Stimulated activated CD8-positive, alpha-beta memory T cell treated with anti-CD3 and anti-CD28 coated beads, Interleukin-15, amount 100 ng/mL, for 1 hour (primary cell): ENCODE results near the gene RBM48.
"Not testable (repeated sequence)": the region's sequence is repeated elsewhere in the genome, so short reads cannot be mapped to it uniquely, and the experiment has no call there.

ENCODE experiments used
- DNase-seq: peaks from one replicate; pipeline ENCODE4 v3.0.0-alpha.2; 2020; ENCODE audit warnings: low read depth

Gene RBM48

GRCh38 chr7:92528188-92528957 is at the start of gene RBM48, which contains the start of gene PEX1:
TSS of gene RBM48 (plus strand) at chr7:92528795. CDS start at chr7:92528814, 19 bp downstream.
TSS of gene PEX1 (minus strand) at chr7:92528520. CDS start at chr7:92528435, 85 bp downstream.
- peak; percentile 82 for DNase-seq

GRCh38 chr7:92479146-92479545 is 49.4 kb upstream of the RBM48 start:
- DNase-seq, result not testable (repeated sequence)

- not testable (repeated sequence) for DNase-seq
Observed at GRCh38 chr7:92483624-92484023, 45.0 kb upstream of the RBM48 start.

- DNase-seq, result not testable (repeated sequence)
Observed at GRCh38 chr7:92484226-92484625, 44.4 kb upstream of the RBM48 start.

- DNase-seq, result no peak
Observed at GRCh38 chr7:92485267-92485892, 43.2 kb upstream of the RBM48 start.

GRCh38 chr7:92485974-92486373 is 42.6 kb upstream of the RBM48 start:
- DNase-seq, result no peak

GRCh38 chr7:92487804-92488203 is 40.8 kb upstream of the RBM48 start:
- no peak for DNase-seq

GRCh38 chr7:92489634-92490033 is 39.0 kb upstream of the RBM48 start:
- DNase-seq, result no peak

- no peak for DNase-seq
Observed at GRCh38 chr7:92496876-92497275, 31.7 kb upstream of the RBM48 start.

GRCh38 chr7:92498557-92498956 is 30.0 kb upstream of the RBM48 start:
- no peak for DNase-seq

GRCh38 chr7:92503767-92504166 is 24.8 kb upstream of the RBM48 start:
- no peak for DNase-seq

GRCh38 chr7:92504563-92504962 is 24.0 kb upstream of the RBM48 start:
- DNase-seq, result no peak

- DNase-seq, result no peak
Observed at GRCh38 chr7:92506363-92506762, 22.2 kb upstream of the RBM48 start.

GRCh38 chr7:92508946-92509345 is 19.6 kb upstream of the RBM48 start:
- DNase-seq, result no peak

- no peak for DNase-seq
Observed at GRCh38 chr7:92513167-92513902, 15.3 kb upstream of the RBM48 start.

- DNase-seq, result no peak
Observed at GRCh38 chr7:92517631-92518030, 11.0 kb upstream of the RBM48 start.

- no peak for DNase-seq
Observed at GRCh38 chr7:92520024-92520423, 8.6 kb upstream of the RBM48 start.

GRCh38 chr7:92523110-92523509 is 5.5 kb upstream of the RBM48 start:
- no peak for DNase-seq

- peak; percentile 25 for DNase-seq
Observed at GRCh38 chr7:92527300-92528187, 1.1 kb upstream of the RBM48 start.

- no peak for DNase-seq
Observed at GRCh38 chr7:92528958-92529264, 316 bp downstream of the RBM48 start.

GRCh38 chr7:92534572-92534971 is 6.0 kb downstream of the RBM48 start:
- DNase-seq, result no peak

GRCh38 chr7:92543542-92543941 is 14.9 kb downstream of the RBM48 start:
- not testable (repeated sequence) for DNase-seq
